RWPE2 (cell line): ENCODE results near the gene POGLUT3.
A peak's percentile ranks its signal among the peaks of the same experiment; 100 is the strongest.

Experiments
- ATAC-seq: fragments of 200-7000 bp; cut with Tn5 transposase; 3 replicates; pipeline ENCODE4 v1.9.1; 2021; ENCODE audit warnings: low read depth
- DNase-seq: peaks from one replicate; pipeline ENCODE4 v3.0.0-alpha.2; 2020; ENCODE audit warnings: low spot score
- H3K27ac ChIP-seq: fragments of 450-650 bp; 2 replicates; pipeline ENCODE4 v1.5.1; 2017; ENCODE audit warnings: mild to moderate bottlenecking; ENCODE audit not compliant: poor library complexity, severe bottlenecking
- H3K27me3 ChIP-seq: fragments of 250-450 bp; sonication (Bioruptor Pico); 2 replicates; pipeline ENCODE4 v1.5.1; 2021; ENCODE audit warnings: mild to moderate bottlenecking, moderate library complexity; ENCODE audit not compliant: insufficient read depth, poor library complexity, severe bottlenecking
- H3K36me3 ChIP-seq: fragments of 250-450 bp; sonication (Bioruptor Pico); 2 replicates; pipeline ENCODE4 v1.5.1; 2020; ENCODE audit warnings: low read depth, mild to moderate bottlenecking, moderate library complexity
- H3K4me1 ChIP-seq: fragments of 250-450 bp; sonication (Bioruptor Pico); 2 replicates; pipeline ENCODE4 v1.5.1; 2021; ENCODE audit warnings: mild to moderate bottlenecking, moderate library complexity; ENCODE audit not compliant: insufficient read depth, poor library complexity, severe bottlenecking
- H3K4me3 ChIP-seq: fragments of 250-450 bp; sonication (Bioruptor Pico); 2 replicates; pipeline ENCODE4 v1.5.1; 2021; ENCODE audit warnings: mild to moderate bottlenecking, moderate library complexity; ENCODE audit not compliant: severe bottlenecking
- H3K9me3 ChIP-seq: fragments of 250-450 bp; sonication (Bioruptor Pico); 2 replicates; pipeline ENCODE4 v1.5.1; 2021; ENCODE audit warnings: mild to moderate bottlenecking, moderate library complexity; ENCODE audit not compliant: severe bottlenecking
- TF ChIP-seq, protein P1 (sequence below): fragments of 450-650 bp; IDR thresholded peaks from one replicate; pipeline ENCODE4 v1.5.1; 2017; ENCODE audit warnings: mild to moderate bottlenecking, moderate library complexity; ENCODE audit not compliant: poor library complexity, severe bottlenecking

The POGLUT3 gene

DNA sequence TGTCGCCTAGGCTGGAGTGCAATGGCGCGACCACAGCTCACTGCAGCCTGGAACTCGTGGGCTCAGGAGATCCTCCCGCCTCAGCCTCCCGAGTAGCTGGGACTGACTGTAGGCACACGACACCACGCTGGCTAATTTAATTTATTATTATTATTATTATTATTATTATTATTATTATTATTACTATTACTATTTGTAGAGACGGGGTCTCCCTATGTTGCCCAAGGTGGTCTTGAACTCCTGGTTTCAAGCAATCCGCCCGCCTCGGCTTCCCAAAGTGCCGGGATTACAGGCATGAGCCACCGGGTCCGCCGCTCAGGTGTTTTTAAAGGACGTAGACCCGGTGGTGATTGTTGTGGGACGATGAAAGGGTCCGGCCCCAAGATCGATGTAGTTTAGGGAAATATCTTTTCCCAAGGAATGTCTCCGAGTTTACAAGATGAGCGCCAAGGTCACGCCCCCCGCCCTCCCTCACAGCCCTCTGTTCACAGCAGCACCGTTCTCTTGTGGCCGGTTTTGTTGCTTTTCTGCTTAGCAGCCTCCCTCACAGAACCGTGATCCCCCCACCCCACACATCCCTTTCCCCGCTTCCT, 728 bp upstream of the POGLUT3 start:
- peak overlapping the region; percentile 44 for H3K4me3 ChIP-seq

DNA sequence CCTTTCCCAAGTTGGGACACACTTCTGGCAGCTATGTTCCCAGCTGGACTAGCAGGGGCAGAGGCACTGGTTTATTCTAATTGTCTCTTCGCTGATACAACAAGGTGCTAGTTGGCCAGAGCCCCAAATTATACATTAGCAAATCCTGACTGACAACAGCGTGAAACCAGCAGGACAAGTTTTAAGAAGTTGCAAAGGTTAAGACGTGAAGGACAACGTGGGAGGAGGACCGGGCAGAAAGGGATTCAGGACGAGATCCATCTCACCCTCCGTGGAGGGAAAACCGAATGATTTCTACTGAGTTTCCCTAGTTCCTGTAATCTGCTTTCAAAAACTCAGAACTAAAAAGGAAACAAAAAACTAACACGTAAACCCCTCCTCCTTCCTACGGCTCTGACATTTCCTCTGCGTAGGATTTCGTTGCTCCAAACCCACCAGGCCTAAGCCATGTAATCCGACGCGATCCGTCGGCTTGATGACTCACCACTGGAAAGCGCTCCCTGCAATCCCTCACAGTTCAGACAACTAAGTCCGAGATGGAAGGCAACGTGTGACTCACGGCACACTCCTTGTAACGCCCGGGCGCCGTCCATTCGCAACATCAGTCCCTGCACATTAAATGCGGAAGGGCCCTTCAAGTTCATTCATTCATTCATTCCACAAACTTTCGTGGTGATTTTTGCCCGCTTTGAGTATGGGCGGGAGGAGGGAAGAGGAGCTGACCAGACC, 703 bp downstream of the POGLUT3 start:
- Histone ChIP-seq H3K4me3 (peak overlapping the region; percentile 44), H3K27me3 (no peaks in the 10 kb centered on the region), H3K27ac (peak overlapping the region; percentile 74), H3K9me3 (no peaks in the 10 kb centered on the region), H3K36me3 (no peaks in the 10 kb centered on the region), H3K4me1 (peaks cover 5% of the 10 kb centered on the region)
- TF ChIP-seq, protein P1, sequence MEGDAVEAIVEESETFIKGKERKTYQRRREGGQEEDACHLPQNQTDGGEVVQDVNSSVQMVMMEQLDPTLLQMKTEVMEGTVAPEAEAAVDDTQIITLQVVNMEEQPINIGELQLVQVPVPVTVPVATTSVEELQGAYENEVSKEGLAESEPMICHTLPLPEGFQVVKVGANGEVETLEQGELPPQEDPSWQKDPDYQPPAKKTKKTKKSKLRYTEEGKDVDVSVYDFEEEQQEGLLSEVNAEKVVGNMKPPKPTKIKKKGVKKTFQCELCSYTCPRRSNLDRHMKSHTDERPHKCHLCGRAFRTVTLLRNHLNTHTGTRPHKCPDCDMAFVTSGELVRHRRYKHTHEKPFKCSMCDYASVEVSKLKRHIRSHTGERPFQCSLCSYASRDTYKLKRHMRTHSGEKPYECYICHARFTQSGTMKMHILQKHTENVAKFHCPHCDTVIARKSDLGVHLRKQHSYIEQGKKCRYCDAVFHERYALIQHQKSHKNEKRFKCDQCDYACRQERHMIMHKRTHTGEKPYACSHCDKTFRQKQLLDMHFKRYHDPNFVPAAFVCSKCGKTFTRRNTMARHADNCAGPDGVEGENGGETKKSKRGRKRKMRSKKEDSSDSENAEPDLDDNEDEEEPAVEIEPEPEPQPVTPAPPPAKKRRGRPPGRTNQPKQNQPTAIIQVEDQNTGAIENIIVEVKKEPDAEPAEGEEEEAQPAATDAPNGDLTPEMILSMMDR = no peak
- peak; percentile 98 for ATAC-seq
- peak; percentile 87 for DNase-seq

More for the DNA sequence above, 728 bp upstream of the POGLUT3 start:
- DNase-seq = no peak
- H3K9me3 ChIP-seq = no peaks in the 10 kb centered on the region
- no peaks in the 10 kb centered on the region for H3K36me3 ChIP-seq
- no peaks in the 10 kb centered on the region for H3K27me3 ChIP-seq
- TF ChIP-seq, protein P1 = no peak
- H3K4me1 ChIP-seq = peaks cover 5% of the 10 kb centered on the region
- H3K27ac ChIP-seq = peak overlapping the region; percentile 74
- no peak for ATAC-seq

DNA sequence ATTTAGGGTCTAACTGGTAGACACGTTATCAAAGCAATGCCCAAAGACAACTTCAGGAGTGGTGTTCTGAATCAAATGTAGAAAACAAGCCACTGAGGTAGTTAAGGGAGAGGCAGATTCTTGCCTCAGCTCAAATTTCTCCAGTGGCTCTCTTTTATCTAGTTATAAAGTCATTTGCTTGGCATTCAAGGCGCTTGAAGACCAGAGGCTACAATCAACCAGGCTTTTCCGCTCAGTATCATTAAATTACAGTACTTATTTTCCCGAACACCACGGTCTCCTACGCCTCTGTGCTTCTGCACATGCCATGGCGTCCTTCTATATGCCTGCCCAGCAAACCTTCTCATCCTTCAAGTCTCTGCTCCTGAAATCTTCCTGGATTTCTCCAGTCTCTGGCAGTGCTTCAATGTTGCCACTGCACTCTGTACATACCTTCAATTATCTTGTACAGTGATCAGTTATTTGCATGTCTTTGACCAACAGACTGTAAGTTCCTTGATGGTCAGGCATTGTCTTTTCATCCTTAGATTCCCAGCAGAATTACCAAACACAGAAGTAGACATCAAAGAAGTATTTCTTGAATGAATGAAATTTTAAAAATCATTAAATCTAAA, 1.4 kb downstream of the POGLUT3 start:
- TF ChIP-seq, protein P1 = no peak
- H3K4me3 ChIP-seq = no peak overlapping the region
- no peaks in the 10 kb centered on the region for H3K36me3 ChIP-seq
- peaks cover 5% of the 10 kb centered on the region for H3K4me1 ChIP-seq
- H3K9me3 ChIP-seq = no peaks in the 10 kb centered on the region
- H3K27ac ChIP-seq = peak overlapping the region; percentile 74
- H3K27me3 ChIP-seq = no peaks in the 10 kb centered on the region
- ATAC-seq (no peak), DNase-seq (no peak)

DNA sequence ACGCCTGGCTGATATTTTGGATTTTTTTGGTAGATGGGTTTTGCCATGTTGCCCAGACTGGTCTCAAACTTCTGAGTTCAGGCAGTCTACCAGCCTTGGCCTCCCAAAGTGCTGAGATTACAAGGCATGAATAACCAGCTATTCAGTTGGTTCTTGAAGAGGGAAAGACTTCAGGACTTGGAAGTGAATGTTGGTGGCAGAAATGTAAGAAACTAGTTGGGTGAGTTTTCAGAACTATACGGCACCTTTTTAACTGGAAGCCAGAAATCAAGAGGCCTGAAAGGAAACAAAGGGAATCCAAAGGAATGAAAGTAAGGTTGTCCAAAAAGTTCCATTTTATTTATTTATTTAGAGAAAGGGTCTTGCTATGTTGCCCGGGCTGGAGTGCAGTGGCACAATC, 2.9 kb downstream of the POGLUT3 start:
- DNase-seq = no peak
- H3K27ac ChIP-seq = no peak overlapping the region
- TF ChIP-seq, protein P1 = no peak
- no peak overlapping the region for H3K4me3 ChIP-seq
- H3K27me3 ChIP-seq = no peaks in the 10 kb centered on the region
- no peak for ATAC-seq
- H3K4me1 ChIP-seq = peaks cover 5% of the 10 kb centered on the region
- no peaks in the 10 kb centered on the region for H3K9me3 ChIP-seq
- no peaks in the 10 kb centered on the region for H3K36me3 ChIP-seq
